K562 (cell line): ENCODE measurements around the gene WSCD2. TPM values are rescaled to one million over a fixed set of nuclear protein-coding genes. Genes with fewer than 3 reads are reported as not detected.

Experiments
- ATAC-seq: fragments of 200-7000 bp; cut with Tn5 transposase; 3 replicates; pipeline ENCODE4 v1.9.1; 2020; ENCODE audit warnings: moderate library complexity
- BruUV-seq: library from RNA; stranded (reverse); fragments of 400-500 nt; replicated peaks from 2 replicates; lab custom pipeline; 2021; lab: Mats Ljungman, UMichigan
- CTCF ChIA-PET: fragments of 300-600 bp; formaldehyde crosslinking; extraction: SDS; loops from one replicate; lab custom pipeline; 2021; ENCODE audit warnings: low intra/inter-chr PET ratio; lab: Yijun Ruan, JAX
- POLR2A ChIA-PET: fragments of 300-600, 350-650 bp; sonication (Branson Sonifier 250); formaldehyde crosslinking; extraction: SDS; loops from one replicate; lab custom pipeline; 2021; ENCODE audit warnings: antibody characterized with exemption, inconsistent platforms; lab: Yijun Ruan, JAX
- DNase-seq, 4 experiments: peaks; one replicate each; pipeline versions ENCODE4 v3.0.0 to v3.0.0-alpha.2; 2011 to 2018; ENCODE audit warnings: low spot score in 3 of 4, mixed read lengths in 3 of 4; ENCODE audit errors: extremely low read depth in 1 of 4
- FAIRE-seq: peaks from 2 replicates; lab custom pipeline; 2011; peaks lifted over from hg19 to GRCh38; lab: Jason Lieb, UNC
- H2AFZ ChIP-seq: 2 replicates; pipeline ENCODE4 v1.6.0; 2011; ENCODE audit warnings: low read depth, low read length, control low read depth, inconsistent platforms
- H3K27ac ChIP-seq: fragments of 200-600 bp; 3 replicates; pipeline ENCODE4 v1.8.0; 2011; ENCODE audit warnings: low read depth, mild to moderate bottlenecking, control low read depth, inconsistent platforms, low read length, moderate library complexity, mixed read lengths; ENCODE audit errors: extremely low read depth
- H3K27me3 ChIP-seq, 2 experiments: fragments of 300-600 bp in 1 of 2; 2 replicates in 1 of 2; 3 replicates in 1 of 2; pipeline versions ENCODE4 v1.6.0 to v1.8.0; 2011; ENCODE audit warnings: inconsistent platforms in 2 of 2, low read length in 2 of 2, mild to moderate bottlenecking in 1 of 2, mixed read lengths in 1 of 2, moderate library complexity in 1 of 2; ENCODE audit not compliant: control insufficient read depth in 2 of 2, insufficient read depth in 2 of 2
- H3K36me3 ChIP-seq: fragments of 300-600 bp; 3 replicates; pipeline ENCODE4 v1.8.0; 2011; ENCODE audit warnings: mild to moderate bottlenecking, low read length, inconsistent platforms; ENCODE audit not compliant: control insufficient read depth, insufficient read depth
- H3K4me1 ChIP-seq, 2 experiments: fragments of 200-600 bp in 1 of 2; replicated peaks in 1 of 2; 2 replicates in 1 of 2; 3 replicates in 1 of 2; pipeline versions ENCODE4 v1.5.1 to v1.8.0; 2011; ENCODE audit warnings: inconsistent platforms in 2 of 2, low read length in 2 of 2, mild to moderate bottlenecking in 1 of 2, mixed read lengths in 1 of 2, moderate library complexity in 1 of 2; ENCODE audit not compliant: control insufficient read depth in 2 of 2, insufficient read depth in 2 of 2
- H3K4me2 ChIP-seq: 2 replicates; pipeline ENCODE4 v1.6.1; 2011; ENCODE audit warnings: low read length, control low read depth, inconsistent platforms, mixed read lengths; ENCODE audit not compliant: insufficient read depth
- H3K4me3 ChIP-seq: fragments of 200-600 bp; sonication (generic), shearing (Covaris generic); 2 replicates; pipeline ENCODE4 v1.5.1; 2016; ENCODE audit warnings: control low read depth, inconsistent platforms
- H3K79me2 ChIP-seq: fragments of 200-600 bp; 3 replicates; pipeline ENCODE4 v1.8.0; 2011; ENCODE audit warnings: low read length, inconsistent platforms; ENCODE audit not compliant: control insufficient read depth, insufficient read depth
- H3K9ac ChIP-seq, 2 experiments: 2 replicates each; pipeline versions ENCODE4 v1.6.0 to v1.6.1; 2011; ENCODE audit warnings: low read depth in 2 of 2, low read length in 2 of 2, control low read depth in 1 of 2, inconsistent platforms in 1 of 2, mild to moderate bottlenecking in 1 of 2, mixed read lengths in 1 of 2; ENCODE audit not compliant: insufficient read depth in 1 of 2
- H3K9me1 ChIP-seq: one replicate; pipeline ENCODE4 v1.6.0; 2011; ENCODE audit warnings: inconsistent platforms, mild to moderate bottlenecking, low read length, moderate library complexity; ENCODE audit not compliant: control insufficient read depth, insufficient read depth
- H3K9me3 ChIP-seq: replicated peaks from 2 replicates; pipeline ENCODE4 v1.5.1; 2011; ENCODE audit warnings: low read depth, low read length, inconsistent platforms; ENCODE audit not compliant: control insufficient read depth, insufficient read depth
- H4K20me1 ChIP-seq: replicated peaks from 2 replicates; pipeline ENCODE4 v1.6.1; 2011; ENCODE audit warnings: low read length, inconsistent platforms, mixed read lengths; ENCODE audit not compliant: control insufficient read depth, insufficient read depth
- BRD4 ChIP-seq: fragments of 200-600 bp; sonication (generic); IDR thresholded peaks from 2 replicates; pipeline ENCODE4 v1.6.1; 2017; ENCODE audit warnings: inconsistent platforms
- HDAC2 ChIP-seq: fragments of 450-650 bp; IDR thresholded peaks from 2 replicates; pipeline ENCODE4 v1.6.1; 2016; ENCODE audit warnings: mild to moderate bottlenecking
- KDM1A ChIP-seq, 2 experiments: fragments of 450-650 bp; IDR thresholded peaks; 2 replicates each; pipeline ENCODE4 v1.6.1; 2016; ENCODE audit warnings: mild to moderate bottlenecking in 2 of 2
- KLF1 ChIP-seq: fragments of 450-650 bp; IDR thresholded peaks from 2 replicates; pipeline ENCODE4 v1.6.1; 2016; ENCODE audit warnings: missing genetic modification characterization, missing compliant biosample characterization
- TOE1 ChIP-seq, 2 experiments: fragments of 450-650 bp in 1 of 2; sonication (generic) in 1 of 2; formaldehyde crosslinking in 1 of 2; IDR thresholded peaks; 2 replicates each; pipeline versions ENCODE4 v1.7.1 to v1.8.0; 2016 to 2022; ENCODE audit warnings: borderline replicate concordance in 2 of 2, mild to moderate bottlenecking in 2 of 2, antibody characterized with exemption in 1 of 2, inconsistent platforms in 1 of 2, low read depth in 1 of 2, missing genetic modification reagents in 1 of 2, moderate library complexity in 1 of 2
- ZNF507 ChIP-seq: conservative IDR thresholded peaks from 2 replicates; pipeline ENCODE4 v1.6.1; 2017; ENCODE audit warnings: missing genetic modification characterization, missing compliant biosample characterization
- ZNF586 ChIP-seq: fragments of 450-650 bp; formaldehyde crosslinking; conservative IDR thresholded peaks from 2 replicates; pipeline ENCODE4 v1.4.0; 2020; ENCODE audit warnings: mild to moderate bottlenecking, moderate library complexity
- ZNF644 ChIP-seq: fragments of 200-800 bp; sonication (Bioruptor generic); IDR thresholded peaks from 2 replicates; pipeline ENCODE4 v1.6.1; 2016; ENCODE audit warnings: low read depth, missing genetic modification characterization, missing compliant biosample characterization
- ZNF780A ChIP-seq: fragments of 250-450 bp; sonication (Bioruptor Pico); IDR thresholded peaks from 2 replicates; pipeline ENCODE4 v1.5.0; 2021; ENCODE audit warnings: mild to moderate bottlenecking
- WGBS: fragments of 100-300 bp; shearing (Covaris generic); methylation state at CpG from one replicate; pipeline ENCODE4 v1.1.6; 2016; ENCODE audit warnings: low coverage, mixed read lengths; ENCODE audit not compliant: insufficient coverage; ENCODE audit errors: missing lambda C conversion rate; 5-methylcytosine and 5-hydroxymethylcytosine counted together
- in situ Hi-C: fragments of 300-500 bp; cut with MboI; formaldehyde crosslinking; loops from 4 replicates; pipeline ENCODE4 v1.15.0; 2018; ENCODE audit warnings: inconsistent platforms, mixed read lengths
- intact Hi-C: fragments of 100-400 bp; cut with micrococcal nuclease; formaldehyde crosslinking; loops from 2 replicates; pipeline ENCODE4 v1.14.2; 2022
- polyA plus RNA-seq, 8 experiments: library from polyadenylated mRNA; depleted of rRNA in 4 of 8; stranded (reverse) in 5 of 8; unstranded in 3 of 8; fragments of >200 nt; fragmentation: Nextera tagmentation in 2 of 8; fragmentation: Illumina TruSeq in 1 of 8; extraction: Ambion mirVana in 2 of 8; extraction: Trizol in 1 of 8; gene quantifications; 2 replicates each; pipeline versions ENCODE4 v1.2.1 to v1.2.3, GENCODE V29; 2011 to 2014; ENCODE audit warnings: inconsistent platforms in 1 of 8, missing spikeins in 1 of 8
- total RNA-seq, 7 experiments: library from RNA; depleted of rRNA in 6 of 7; stranded (reverse); fragments of >200 nt in 6 of 7; fragmentation: Illumina TruSeq in 2 of 7; extraction: Trizol in 2 of 7; gene quantifications; 2 replicates each; pipeline versions ENCODE4 v1.2.1 to v1.2.3, GENCODE V29; 2011 to 2021; ENCODE audit warnings: low replicate concordance in 1 of 7
- TF ChIP-seq, protein P1 (sequence below): fragments of 450-650 bp; IDR thresholded peaks from 2 replicates; pipeline ENCODE4 v1.6.1; 2017; ENCODE audit warnings: antibody characterized with exemption
- TF ChIP-seq, protein P2 (sequence below): fragments of 450-650 bp; conservative IDR thresholded peaks from 2 replicates; pipeline ENCODE4 v1.6.1; 2016; ENCODE audit warnings: missing genetic modification characterization, low read depth, mild to moderate bottlenecking, missing compliant biosample characterization, moderate library complexity
- TF ChIP-seq, protein P3 (sequence below): sonication (generic); formaldehyde crosslinking; IDR thresholded peaks from 2 replicates; pipeline ENCODE4 v1.8.1; 2022; ENCODE audit warnings: missing genetic modification reagents

Gene WSCD2
- total and polyA plus RNA-seq, 9 of the 15 experiments (the other 6 are each of a cell fraction or from before 2014, with no cell fraction given), result 0.72 to 14.1 (median 4.0) TPM

DNA sequence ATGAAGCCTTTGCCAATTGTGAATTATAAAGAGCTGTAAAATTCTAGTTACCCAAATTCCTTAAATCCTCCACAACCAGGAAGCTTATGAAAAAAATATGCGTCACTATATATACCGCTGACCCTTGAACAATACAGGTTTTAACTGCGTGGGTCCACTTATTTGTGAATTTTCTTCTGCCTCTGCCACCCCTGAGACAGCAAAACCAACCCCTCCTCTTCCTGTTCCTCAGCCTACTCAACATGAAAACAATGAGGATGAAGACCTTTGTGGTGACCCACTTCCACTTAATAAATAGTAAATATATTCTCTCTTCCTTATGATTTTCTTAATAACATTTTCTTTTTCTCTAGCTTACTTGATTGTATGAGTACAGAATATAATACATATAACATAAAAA lies 167.9 kb downstream of the WSCD2 start:
- FAIRE-seq (no peak), ATAC-seq (no peak), DNase-seq (no peak)
- H3K4me1 ChIP-seq, result no peaks in the 10 kb centered on the region
- 0 out of 2 replicates have a peak, but pooled peaks cover 5% of the 10 kb centered on the region for H4K20me1 ChIP-seq
- H3K9me3 ChIP-seq, result no peaks in the 10 kb centered on the region
- H3K9me1 ChIP-seq, result no peaks in the 10 kb centered on the region
- no TSS peak for BruUV-seq
- in situ Hi-C loops (no loop called here), intact Hi-C loops (no loop called here)
- ChIA-PET POLR2A (no interaction called here), CTCF (no interaction called here)
- no peak overlapping the region for H3K4me3 ChIP-seq
- H3K36me3 ChIP-seq, result no peaks in the 10 kb centered on the region
- H2AFZ ChIP-seq, result no peak overlapping the region
- H3K27ac ChIP-seq, result no peak overlapping the region
- 4% methylated on average over 3 of the region's 3 CpGs for WGBS
- H3K79me2 ChIP-seq, result no peaks in the 10 kb centered on the region
- no peak for TF ChIP-seq ZNF507
- TF ChIP-seq, protein P1, sequence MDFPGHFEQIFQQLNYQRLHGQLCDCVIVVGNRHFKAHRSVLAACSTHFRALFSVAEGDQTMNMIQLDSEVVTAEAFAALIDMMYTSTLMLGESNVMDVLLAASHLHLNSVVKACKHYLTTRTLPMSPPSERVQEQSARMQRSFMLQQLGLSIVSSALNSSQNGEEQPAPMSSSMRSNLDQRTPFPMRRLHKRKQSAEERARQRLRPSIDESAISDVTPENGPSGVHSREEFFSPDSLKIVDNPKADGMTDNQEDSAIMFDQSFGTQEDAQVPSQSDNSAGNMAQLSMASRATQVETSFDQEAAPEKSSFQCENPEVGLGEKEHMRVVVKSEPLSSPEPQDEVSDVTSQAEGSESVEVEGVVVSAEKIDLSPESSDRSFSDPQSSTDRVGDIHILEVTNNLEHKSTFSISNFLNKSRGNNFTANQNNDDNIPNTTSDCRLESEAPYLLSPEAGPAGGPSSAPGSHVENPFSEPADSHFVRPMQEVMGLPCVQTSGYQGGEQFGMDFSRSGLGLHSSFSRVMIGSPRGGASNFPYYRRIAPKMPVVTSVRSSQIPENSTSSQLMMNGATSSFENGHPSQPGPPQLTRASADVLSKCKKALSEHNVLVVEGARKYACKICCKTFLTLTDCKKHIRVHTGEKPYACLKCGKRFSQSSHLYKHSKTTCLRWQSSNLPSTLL, result no peak
- no peak for TF ChIP-seq ZNF586 (CRISPR knock-in tag)
- TF ChIP-seq KLF1 (tag), result no peak
- TF ChIP-seq BRD4, result no peak
- no peak for TF ChIP-seq ZNF644 (tag)
- no peak for TF ChIP-seq TOE1 (IDR thresholded peaks at IDR 0.05; ENCODE audit: borderline replicate concordance)
- no peak for TF ChIP-seq TOE1 (CRISPR knock-in tag; IDR thresholded peaks at IDR 0.05; ENCODE audit: borderline replicate concordance, low read depth)
- no peak for TF ChIP-seq ZNF780A (CRISPR knock-in tag)
- TF ChIP-seq, protein P2, sequence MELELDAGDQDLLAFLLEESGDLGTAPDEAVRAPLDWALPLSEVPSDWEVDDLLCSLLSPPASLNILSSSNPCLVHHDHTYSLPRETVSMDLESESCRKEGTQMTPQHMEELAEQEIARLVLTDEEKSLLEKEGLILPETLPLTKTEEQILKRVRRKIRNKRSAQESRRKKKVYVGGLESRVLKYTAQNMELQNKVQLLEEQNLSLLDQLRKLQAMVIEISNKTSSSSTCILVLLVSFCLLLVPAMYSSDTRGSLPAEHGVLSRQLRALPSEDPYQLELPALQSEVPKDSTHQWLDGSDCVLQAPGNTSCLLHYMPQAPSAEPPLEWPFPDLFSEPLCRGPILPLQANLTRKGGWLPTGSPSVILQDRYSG (tag), result no peak
- TF ChIP-seq, protein P3, sequence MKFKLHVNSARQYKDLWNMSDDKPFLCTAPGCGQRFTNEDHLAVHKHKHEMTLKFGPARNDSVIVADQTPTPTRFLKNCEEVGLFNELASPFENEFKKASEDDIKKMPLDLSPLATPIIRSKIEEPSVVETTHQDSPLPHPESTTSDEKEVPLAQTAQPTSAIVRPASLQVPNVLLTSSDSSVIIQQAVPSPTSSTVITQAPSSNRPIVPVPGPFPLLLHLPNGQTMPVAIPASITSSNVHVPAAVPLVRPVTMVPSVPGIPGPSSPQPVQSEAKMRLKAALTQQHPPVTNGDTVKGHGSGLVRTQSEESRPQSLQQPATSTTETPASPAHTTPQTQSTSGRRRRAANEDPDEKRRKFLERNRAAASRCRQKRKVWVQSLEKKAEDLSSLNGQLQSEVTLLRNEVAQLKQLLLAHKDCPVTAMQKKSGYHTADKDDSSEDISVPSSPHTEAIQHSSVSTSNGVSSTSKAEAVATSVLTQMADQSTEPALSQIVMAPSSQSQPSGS (CRISPR knock-in tag), result no peak
- TF ChIP-seq HDAC2, result no peak
- no peak for TF ChIP-seq KDM1A (IDR thresholded peaks at IDR 0.05)
- no peak overlapping the region for H3K4me2 ChIP-seq
- H3K9ac ChIP-seq, result no peak overlapping the region
- peaks cover 7 to 16% of the 10 kb centered on the region in 2 experiments; a peak in 3 of 5 replicates for H3K27me3 ChIP-seq
